Measurements from ENCODE around the gene GDF10.

DNA sequence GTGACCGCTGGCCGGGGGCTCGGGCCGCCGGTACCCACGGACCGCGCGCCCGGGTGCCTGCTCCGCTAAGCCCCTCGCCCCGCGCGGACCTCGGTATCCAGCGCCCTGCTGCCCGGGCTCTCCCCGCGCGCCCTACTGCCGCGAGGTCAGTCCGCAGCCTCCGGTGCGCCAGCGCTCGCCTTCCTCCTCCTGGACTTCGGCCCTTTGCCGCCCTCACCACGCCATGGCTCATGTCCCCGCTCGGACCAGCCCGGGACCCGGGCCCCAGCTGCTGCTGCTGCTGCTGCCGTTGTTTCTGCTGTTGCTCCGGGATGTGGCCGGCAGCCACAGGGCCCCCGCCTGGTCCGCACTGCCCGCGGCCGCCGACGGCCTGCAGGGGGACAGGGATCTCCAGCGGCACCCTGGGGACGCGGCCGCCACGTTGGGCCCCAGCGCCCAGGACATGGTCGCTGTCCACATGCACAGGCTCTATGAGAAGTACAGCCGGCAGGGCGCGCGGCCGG is 483 bp downstream of the GDF10 start:
- TF ChIP-seq, protein P1, sequence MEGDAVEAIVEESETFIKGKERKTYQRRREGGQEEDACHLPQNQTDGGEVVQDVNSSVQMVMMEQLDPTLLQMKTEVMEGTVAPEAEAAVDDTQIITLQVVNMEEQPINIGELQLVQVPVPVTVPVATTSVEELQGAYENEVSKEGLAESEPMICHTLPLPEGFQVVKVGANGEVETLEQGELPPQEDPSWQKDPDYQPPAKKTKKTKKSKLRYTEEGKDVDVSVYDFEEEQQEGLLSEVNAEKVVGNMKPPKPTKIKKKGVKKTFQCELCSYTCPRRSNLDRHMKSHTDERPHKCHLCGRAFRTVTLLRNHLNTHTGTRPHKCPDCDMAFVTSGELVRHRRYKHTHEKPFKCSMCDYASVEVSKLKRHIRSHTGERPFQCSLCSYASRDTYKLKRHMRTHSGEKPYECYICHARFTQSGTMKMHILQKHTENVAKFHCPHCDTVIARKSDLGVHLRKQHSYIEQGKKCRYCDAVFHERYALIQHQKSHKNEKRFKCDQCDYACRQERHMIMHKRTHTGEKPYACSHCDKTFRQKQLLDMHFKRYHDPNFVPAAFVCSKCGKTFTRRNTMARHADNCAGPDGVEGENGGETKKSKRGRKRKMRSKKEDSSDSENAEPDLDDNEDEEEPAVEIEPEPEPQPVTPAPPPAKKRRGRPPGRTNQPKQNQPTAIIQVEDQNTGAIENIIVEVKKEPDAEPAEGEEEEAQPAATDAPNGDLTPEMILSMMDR (conservative IDR thresholded peaks at IDR 0.05; ENCODE audit: low read length), result no peak
- TF ChIP-seq EZH2phosphoT487 (IDR thresholded peaks at IDR 0.05; ENCODE audit: borderline replicate concordance), result no peak
